GM12878 (cell line): ENCODE measurements around the gene BIVM. TPM values are rescaled to one million over a fixed set of nuclear protein-coding genes. Genes with fewer than 3 reads are reported as not detected.

Experiments
- ATF3 ChIP-seq: IDR thresholded peaks from 2 replicates; pipeline ENCODE4 v1.6.1; 2011; ENCODE audit warnings: low read depth, mild to moderate bottlenecking, low read length, moderate library complexity, borderline replicate concordance; ENCODE audit errors: extremely low read depth
- E2F4 ChIP-seq: IDR thresholded peaks from 2 replicates; pipeline ENCODE4 v1.6.1; 2012; ENCODE audit warnings: low read depth, low read length, improper control_type of control experiment
- EZH2 ChIP-seq: IDR thresholded peaks from 2 replicates; pipeline ENCODE4 v1.6.1; 2012; ENCODE audit warnings: low read depth, mild to moderate bottlenecking, control low read depth, inconsistent platforms, low read length, borderline replicate concordance; ENCODE audit not compliant: control insufficient read depth
- IRF3 ChIP-seq: fragments of 450-650 bp; IDR thresholded peaks from 2 replicates; pipeline ENCODE4 v1.6.1; 2014; ENCODE audit warnings: mild to moderate bottlenecking
- SMAD1 ChIP-seq: fragments of 450-650 bp; IDR thresholded peaks from 2 replicates; pipeline ENCODE4 v1.6.1; 2018; ENCODE audit warnings: mild to moderate bottlenecking, low read depth; ENCODE audit not compliant: partially characterized antibody
- SMC3 ChIP-seq: IDR thresholded peaks from 2 replicates; pipeline ENCODE4 v1.6.1; 2011; ENCODE audit warnings: low read length, improper control_type of control experiment, borderline replicate concordance
- polyA plus RNA-seq, 11 experiments: library from polyadenylated mRNA; depleted of rRNA in 4 of 11; unstranded in 6 of 11; stranded (reverse) in 5 of 11; fragments of >200 nt; fragmentation: Nextera tagmentation in 4 of 11; fragmentation: Illumina TruSeq in 1 of 11; extraction: Ambion mirVana in 4 of 11; extraction: Trizol in 1 of 11; gene quantifications; 1 replicate in 1 of 11; 2 replicates in 10 of 11; pipeline versions ENCODE4 v1.2.1 to v1.2.3, GENCODE V29; 2011 to 2016; ENCODE audit warnings: inconsistent platforms in 2 of 11, missing spikeins in 2 of 11, low read depth in 1 of 11
- total RNA-seq, 4 experiments: library from RNA; depleted of rRNA in 3 of 4; stranded (reverse); fragments of >200 nt in 3 of 4; fragmentation: Illumina TruSeq in 1 of 4; extraction: Trizol in 1 of 4; gene quantifications; 2 replicates each; pipeline versions ENCODE4 v1.2.1 to v1.2.3, GENCODE V29; 2013 to 2021
- TF ChIP-seq, protein P1 (sequence below): fragments of 450-650 bp; formaldehyde crosslinking; IDR thresholded peaks from 2 replicates; pipeline ENCODE4 v1.5.0; 2022; ENCODE audit warnings: mild to moderate bottlenecking, missing genetic modification characterization
- TF ChIP-seq, protein P2 (sequence below): IDR thresholded peaks from 2 replicates; pipeline ENCODE4 v1.6.1; 2012; ENCODE audit warnings: low read depth, low read length, improper control_type of control experiment

Gene BIVM
- total and polyA plus RNA-seq, 10 of the 15 experiments (the other 5 are each of a cell fraction or from before 2014, with no cell fraction given) = 3.4 to 20.1 (median 14.1) TPM

GRCh38 chr13:102870677-102871415 lies 71.9 kb downstream of the BIVM start (continued):
- TF ChIP-seq, protein P1, sequence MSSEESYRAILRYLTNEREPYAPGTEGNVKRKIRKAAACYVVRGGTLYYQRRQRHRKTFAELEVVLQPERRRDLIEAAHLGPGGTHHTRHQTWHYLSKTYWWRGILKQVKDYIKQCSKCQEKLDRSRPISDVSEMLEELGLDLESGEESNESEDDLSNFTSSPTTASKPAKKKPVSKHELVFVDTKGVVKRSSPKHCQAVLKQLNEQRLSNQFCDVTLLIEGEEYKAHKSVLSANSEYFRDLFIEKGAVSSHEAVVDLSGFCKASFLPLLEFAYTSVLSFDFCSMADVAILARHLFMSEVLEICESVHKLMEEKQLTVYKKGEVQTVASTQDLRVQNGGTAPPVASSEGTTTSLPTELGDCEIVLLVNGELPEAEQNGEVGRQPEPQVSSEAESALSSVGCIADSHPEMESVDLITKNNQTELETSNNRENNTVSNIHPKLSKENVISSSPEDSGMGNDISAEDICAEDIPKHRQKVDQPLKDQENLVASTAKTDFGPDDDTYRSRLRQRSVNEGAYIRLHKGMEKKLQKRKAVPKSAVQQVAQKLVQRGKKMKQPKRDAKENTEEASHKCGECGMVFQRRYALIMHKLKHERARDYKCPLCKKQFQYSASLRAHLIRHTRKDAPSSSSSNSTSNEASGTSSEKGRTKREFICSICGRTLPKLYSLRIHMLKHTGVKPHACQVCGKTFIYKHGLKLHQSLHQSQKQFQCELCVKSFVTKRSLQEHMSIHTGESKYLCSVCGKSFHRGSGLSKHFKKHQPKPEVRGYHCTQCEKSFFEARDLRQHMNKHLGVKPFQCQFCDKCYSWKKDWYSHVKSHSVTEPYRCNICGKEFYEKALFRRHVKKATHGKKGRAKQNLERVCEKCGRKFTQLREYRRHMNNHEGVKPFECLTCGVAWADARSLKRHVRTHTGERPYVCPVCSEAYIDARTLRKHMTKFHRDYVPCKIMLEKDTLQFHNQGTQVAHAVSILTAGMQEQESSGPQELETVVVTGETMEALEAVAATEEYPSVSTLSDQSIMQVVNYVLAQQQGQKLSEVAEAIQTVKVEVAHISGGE = no peak
- TF ChIP-seq EZH2 = no peak
- TF ChIP-seq ATF3 = no peak
- TF ChIP-seq, protein P2, sequence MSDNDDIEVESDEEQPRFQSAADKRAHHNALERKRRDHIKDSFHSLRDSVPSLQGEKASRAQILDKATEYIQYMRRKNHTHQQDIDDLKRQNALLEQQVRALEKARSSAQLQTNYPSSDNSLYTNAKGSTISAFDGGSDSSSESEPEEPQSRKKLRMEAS = no peak
- no peak for TF ChIP-seq IRF3
- peak; percentile 56; the same call in 1 of the 2 replicates for TF ChIP-seq SMC3
- TF ChIP-seq SMAD1 = no peak
- TF ChIP-seq E2F4 = no peak
